Thyroid gland (tissue), 4 donors: ENCODE data around the gene REEP1. TPM values are rescaled to one million over a fixed set of nuclear protein-coding genes. Genes with fewer than 3 reads are reported as not detected.

Experiments
- DNase-seq, 2 donors: peaks; one replicate each; pipeline ENCODE4 v3.0.0-alpha.2; 2019
- H3K27ac ChIP-seq, 3 donors: fragments of 200-600 bp; sonication (generic); 1 replicate in 2 of 3; 2 replicates in 1 of 3; pipeline ENCODE4 v1.5.1; 2016 to 2019; ENCODE audit warnings: mild to moderate bottlenecking in 1 of 3, moderate library complexity in 1 of 3
- H3K27me3 ChIP-seq: fragments of 200-600 bp; sonication (generic); one replicate; pipeline ENCODE4 v1.5.1; 2019
- H3K36me3 ChIP-seq, 2 donors: fragments of 200-600 bp; sonication (generic); one replicate each; pipeline ENCODE4 v1.5.1; 2016 to 2019
- H3K4me1 ChIP-seq, 2 donors: fragments of 200-600 bp; sonication (generic); one replicate each; pipeline ENCODE4 v1.5.1; 2017 to 2019
- H3K4me3 ChIP-seq, 3 donors: fragments of 200-600 bp; sonication (generic); replicated peaks in 1 of 3; 1 replicate in 2 of 3; 2 replicates in 1 of 3; pipeline ENCODE4 v1.5.1; 2016; ENCODE audit warnings: mild to moderate bottlenecking in 1 of 3
- H3K9me3 ChIP-seq: fragments of 200-600 bp; sonication (generic); one replicate; pipeline ENCODE4 v1.5.1; 2017
- POLR2A ChIP-seq, 2 donors: fragments of 450-650 bp; IDR thresholded peaks; one replicate each; pipeline ENCODE4 v1.6.1; 2017; ENCODE audit warnings: antibody characterized with exemption in 2 of 2, mild to moderate bottlenecking in 2 of 2, moderate library complexity in 1 of 2
- WGBS, 2 donors: methylation state at CpG; one replicate each; pipeline ENCODE4 v1.1.5; 2017; 5-methylcytosine and 5-hydroxymethylcytosine counted together
- intact Hi-C: fragments of 100-400 bp; cut with DNase I; formaldehyde crosslinking; loops from one replicate; pipeline ENCODE4 v1.15.1; 2023
- total RNA-seq, 4 donors: library from RNA; depleted of rRNA; stranded (reverse); fragments of >200 nt; gene quantifications; one replicate each; pipeline ENCODE4 v1.2.3, GENCODE V29; 2016
- TF ChIP-seq, protein P1 (sequence below), 6 experiments: fragments of 200-600 bp in 3 of 6; fragments of 450-650 bp in 3 of 6; sonication (generic) in 3 of 6; IDR thresholded peaks; one replicate each; pipeline ENCODE4 v1.5.1; 2016 to 2019; ENCODE audit warnings: antibody characterized with exemption in 6 of 6, mild to moderate bottlenecking in 2 of 6, inconsistent platforms in 1 of 6, moderate library complexity in 1 of 6

The REEP1 gene
- total RNA-seq, 4 donors from 2014 or later: 2.5 to 7.1 (median 5.5) TPM

DNA sequence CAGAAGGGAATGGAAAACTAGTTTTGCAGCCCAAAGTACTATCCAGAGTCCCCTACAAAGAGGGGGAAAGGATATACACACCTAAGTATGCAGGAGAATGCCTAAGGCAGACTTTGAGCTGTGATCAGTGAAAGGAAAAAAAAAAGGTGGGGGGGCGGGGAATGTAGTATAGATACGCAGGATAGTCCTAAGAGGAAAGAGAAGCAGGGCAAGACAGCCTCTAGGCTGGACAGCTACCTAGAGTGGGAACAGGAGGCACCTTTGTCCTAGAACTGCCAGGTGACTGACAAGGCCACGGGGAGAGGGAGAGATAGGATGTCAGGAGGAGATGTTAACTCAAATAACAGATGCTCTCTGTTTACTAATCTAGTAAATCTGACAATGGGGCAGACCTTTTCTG lies 6.0 kb downstream of the REEP1 start:
- H3K27me3 ChIP-seq: no peaks in the 10 kb centered on the region
- no peak overlapping the region for H3K27ac ChIP-seq
- H3K4me1 ChIP-seq: peaks cover 0 to 5% of the 10 kb centered on the region in 2 donors
- intact Hi-C loops: no loop called here
- no peaks in the 10 kb centered on the region for H3K36me3 ChIP-seq
- TF ChIP-seq, protein P1, sequence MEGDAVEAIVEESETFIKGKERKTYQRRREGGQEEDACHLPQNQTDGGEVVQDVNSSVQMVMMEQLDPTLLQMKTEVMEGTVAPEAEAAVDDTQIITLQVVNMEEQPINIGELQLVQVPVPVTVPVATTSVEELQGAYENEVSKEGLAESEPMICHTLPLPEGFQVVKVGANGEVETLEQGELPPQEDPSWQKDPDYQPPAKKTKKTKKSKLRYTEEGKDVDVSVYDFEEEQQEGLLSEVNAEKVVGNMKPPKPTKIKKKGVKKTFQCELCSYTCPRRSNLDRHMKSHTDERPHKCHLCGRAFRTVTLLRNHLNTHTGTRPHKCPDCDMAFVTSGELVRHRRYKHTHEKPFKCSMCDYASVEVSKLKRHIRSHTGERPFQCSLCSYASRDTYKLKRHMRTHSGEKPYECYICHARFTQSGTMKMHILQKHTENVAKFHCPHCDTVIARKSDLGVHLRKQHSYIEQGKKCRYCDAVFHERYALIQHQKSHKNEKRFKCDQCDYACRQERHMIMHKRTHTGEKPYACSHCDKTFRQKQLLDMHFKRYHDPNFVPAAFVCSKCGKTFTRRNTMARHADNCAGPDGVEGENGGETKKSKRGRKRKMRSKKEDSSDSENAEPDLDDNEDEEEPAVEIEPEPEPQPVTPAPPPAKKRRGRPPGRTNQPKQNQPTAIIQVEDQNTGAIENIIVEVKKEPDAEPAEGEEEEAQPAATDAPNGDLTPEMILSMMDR (IDR thresholded peaks at IDR 0.05): no peak
- no peak for TF ChIP-seq POLR2A (IDR thresholded peaks at IDR 0.05)
- H3K9me3 ChIP-seq: no peaks in the 10 kb centered on the region
- no peak for DNase-seq
- 93 to 96% methylated on average over 3 of the region's 3 CpGs for WGBS, 2 donors
- no peak overlapping the region for H3K4me3 ChIP-seq

DNA sequence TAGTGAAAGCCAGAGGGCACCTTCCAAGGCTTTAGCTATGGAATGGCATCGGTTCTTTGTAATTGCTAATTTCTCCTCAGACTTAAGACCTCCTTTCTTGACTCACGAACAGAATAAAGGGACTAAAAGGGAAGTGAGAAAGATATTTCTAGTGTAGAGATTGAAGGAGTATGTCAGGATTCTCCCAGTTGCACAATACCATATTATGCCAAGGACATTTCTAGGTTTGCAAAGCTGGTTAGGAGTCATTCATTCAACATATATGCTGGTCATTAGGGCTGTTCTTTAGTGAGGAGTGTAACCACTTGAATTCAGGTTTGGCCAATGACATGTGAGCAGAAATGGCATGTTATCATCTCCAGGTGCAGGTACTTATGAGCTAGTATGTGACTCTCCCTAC lies 7.4 kb downstream of the REEP1 start:
- 76 to 95% methylated on average over 2 of the region's 2 CpGs for WGBS, 2 donors
- intact Hi-C loops: no loop called here

DNA sequence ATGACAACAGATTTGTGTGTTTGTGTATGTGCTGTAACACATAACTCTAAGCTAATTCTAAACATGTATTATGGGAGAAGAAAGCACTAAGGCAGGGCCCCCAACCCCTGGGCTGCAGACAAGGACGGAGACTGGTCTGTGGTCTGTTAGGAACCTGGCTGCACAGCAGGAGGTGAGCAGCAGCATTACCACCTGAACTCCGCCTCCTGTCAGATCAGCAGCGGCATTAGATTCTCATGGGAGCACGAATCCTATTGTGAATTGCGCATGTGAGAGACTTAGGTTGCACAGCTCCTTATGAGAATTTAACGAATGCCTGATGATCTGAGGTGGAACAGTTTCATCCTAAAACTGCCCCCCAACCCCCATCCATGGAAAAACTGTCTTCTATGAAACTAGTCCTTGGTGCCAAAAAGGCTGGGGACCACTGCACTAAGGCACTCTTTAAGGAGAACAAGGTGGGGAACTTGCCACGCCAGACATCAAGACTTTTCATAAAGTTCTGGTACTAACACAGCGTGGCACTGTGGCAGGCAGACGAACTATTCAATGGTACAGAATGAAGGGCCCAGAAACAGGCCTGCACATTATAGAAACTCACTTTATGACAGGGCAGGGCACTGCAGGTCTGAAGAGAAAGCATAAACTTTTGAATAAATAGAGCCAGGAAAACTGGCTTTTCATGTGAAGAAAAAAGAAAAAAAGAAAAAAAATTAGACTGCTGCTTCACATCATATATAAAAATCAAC lies 14.0 kb downstream of the REEP1 start:
- 87% methylated on average over 9 of the region's 9 CpGs for whole genome bisulfite sequencing, 2 donors
- intact Hi-C loops: no loop called here
- Histone ChIP-seq H3K4me1 (no peaks in the 10 kb centered on the region), H3K4me3 (no peak overlapping the region), H3K9me3 (no peaks in the 10 kb centered on the region), H3K36me3 (no peaks in the 10 kb centered on the region), H3K27me3 (no peaks in the 10 kb centered on the region), H3K27ac (no peak overlapping the region)
- no peak for TF ChIP-seq POLR2A (IDR thresholded peaks at IDR 0.05)
- TF ChIP-seq, protein P1 (IDR thresholded peaks at IDR 0.05): no peak
- no peak for DNase-seq

More for the DNA sequence above, 7.4 kb downstream of the REEP1 start:
- no peaks in the 10 kb centered on the region for H3K36me3 ChIP-seq
- no peak for DNase-seq
- TF ChIP-seq, protein P1 (IDR thresholded peaks at IDR 0.05): no peak
- no peak for TF ChIP-seq POLR2A (IDR thresholded peaks at IDR 0.05)
- H3K4me3 ChIP-seq: no peak overlapping the region
- no peaks in the 10 kb centered on the region for H3K4me1 ChIP-seq
- H3K27me3 ChIP-seq: no peaks in the 10 kb centered on the region
- no peaks in the 10 kb centered on the region for H3K9me3 ChIP-seq
- no peak overlapping the region for H3K27ac ChIP-seq

DNA sequence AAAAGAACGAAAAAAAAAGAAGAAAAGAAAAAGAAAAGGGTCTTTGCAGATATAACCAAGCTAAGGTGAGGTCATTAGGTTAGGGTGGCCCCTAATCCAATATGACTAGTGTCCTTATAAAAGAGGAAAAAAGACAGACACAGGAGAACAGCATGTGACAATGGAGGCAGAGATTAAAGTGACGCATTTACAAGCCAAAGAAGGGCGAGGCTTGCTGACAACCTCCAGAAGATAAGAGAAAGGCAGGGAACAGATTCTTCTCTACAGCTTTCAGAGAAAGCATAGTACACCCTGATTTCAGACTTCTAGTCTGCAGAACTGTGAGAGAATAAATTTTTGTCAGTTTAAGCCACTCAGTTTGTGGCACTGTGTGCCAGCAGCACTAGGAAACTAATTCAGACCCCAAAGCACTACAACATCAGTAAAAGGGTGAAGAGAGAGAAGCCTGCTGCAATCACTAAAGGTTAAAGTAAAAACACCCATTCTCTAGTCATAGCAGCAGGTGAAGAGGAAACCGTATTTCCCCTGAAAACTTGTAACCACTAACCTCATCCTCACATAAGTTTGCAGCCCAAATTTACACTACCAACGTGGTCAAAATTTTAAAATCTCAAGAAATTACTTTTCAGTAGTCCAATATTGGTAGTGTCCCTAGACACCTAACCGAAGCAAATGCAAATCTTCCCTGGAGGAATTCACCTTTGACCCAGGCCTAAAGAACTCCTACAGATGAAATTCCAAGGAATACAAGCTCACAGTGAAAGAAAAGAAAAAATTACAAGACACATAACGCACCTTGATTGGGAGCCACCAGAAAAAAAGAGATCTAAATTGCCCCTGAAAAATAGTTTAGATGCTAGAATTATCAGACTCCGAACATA lies 17.5 kb downstream of the REEP1 start:
- Histone ChIP-seq H3K9me3 (no peaks in the 10 kb centered on the region), H3K4me1 (no peaks in the 10 kb centered on the region), H3K27me3 (no peaks in the 10 kb centered on the region), H3K27ac (no peak overlapping the region), H3K36me3 (no peaks in the 10 kb centered on the region), H3K4me3 (no peak overlapping the region)
- no peak for DNase-seq
- intact Hi-C loops: no loop called here
- no peak for TF ChIP-seq POLR2A (IDR thresholded peaks at IDR 0.05)
- TF ChIP-seq, protein P1 (IDR thresholded peaks at IDR 0.05): no peak
- WGBS, 2 donors: 81 to 85% methylated on average over 8 of the region's 8 CpGs

DNA sequence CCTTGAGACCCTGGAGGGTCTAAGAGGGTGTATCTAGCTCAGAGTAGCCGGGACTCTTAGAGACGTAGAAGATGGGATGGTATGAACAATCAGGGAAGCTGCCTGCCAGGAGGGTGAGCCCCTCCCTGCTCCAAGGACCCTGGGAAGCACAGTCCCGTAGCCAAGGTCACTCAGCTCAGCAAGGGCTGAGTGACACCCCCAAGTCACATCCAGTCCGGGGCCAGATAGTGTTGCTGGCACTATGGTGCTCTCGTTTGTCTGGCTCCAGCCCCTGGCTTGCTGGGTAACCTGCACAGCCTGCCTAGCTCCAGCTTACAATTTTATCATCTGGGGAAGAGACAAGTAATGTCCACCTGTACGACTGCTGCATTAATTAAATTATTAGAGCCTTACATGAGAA lies 22.3 kb downstream of the REEP1 start:
- Histone ChIP-seq H3K4me1 (no peaks in the 10 kb centered on the region), H3K9me3 (no peaks in the 10 kb centered on the region)
- WGBS, 2 donors: 64 to 85% methylated on average over 5 to 6 of the region's 6 CpGs

More for the DNA sequence above, 22.3 kb downstream of the REEP1 start:
- intact Hi-C loops: no loop called here
- H3K4me3 ChIP-seq: no peak overlapping the region
- no peaks in the 10 kb centered on the region for H3K36me3 ChIP-seq
- H3K27me3 ChIP-seq: no peaks in the 10 kb centered on the region
- DNase-seq: no peak
- H3K27ac ChIP-seq: no peak overlapping the region
- TF ChIP-seq, protein P1 (IDR thresholded peaks at IDR 0.05): no peak
- no peak for TF ChIP-seq POLR2A (IDR thresholded peaks at IDR 0.05)
